ENCODE results near the gene DGLUCY.

DGLUCY gene

GRCh38 chr14:91271639-91272038 is 157.8 kb downstream of the DGLUCY start:
- H3K4me3 ChIP-seq (ENCODE audit: low read length), result no peak overlapping the region
- H3K56ac ChIP-seq (ENCODE audit: low read length), result no peak overlapping the region
- H2BK15ac ChIP-seq (replicated peaks; ENCODE audit: low read depth), result no peak overlapping the region
- H3K23ac ChIP-seq (ENCODE audit: low read length), result no peak overlapping the region
- no peak for DNase-seq
- no peaks in the 10 kb centered on the region for H3K79me2 ChIP-seq (ENCODE audit: control insufficient read depth, insufficient read depth, low read length)
- H3K9ac ChIP-seq (ENCODE audit: low read length), result no peak overlapping the region
- no CpG with 5 or more reads among the region's 9 CpGs for WGBS (ENCODE audit: extremely low coverage, insufficient coverage, low lambda C conversion rate)
- no peak overlapping the region for H2BK5ac ChIP-seq (ENCODE audit: low read length)
- no peak overlapping the region for H2AK5ac ChIP-seq (ENCODE audit: low read length)
- H3K4me1 ChIP-seq (ENCODE audit: control insufficient read depth, low read depth, low read length), result no peaks in the 10 kb centered on the region
- no peak overlapping the region for H4K8ac ChIP-seq (ENCODE audit: low read depth, low read length)
- no peaks in the 10 kb centered on the region for H3K79me1 ChIP-seq (ENCODE audit: low read length)
- H3K4ac ChIP-seq (ENCODE audit: low read depth, low read length), result no peak overlapping the region
- no peak overlapping the region for H2BK120ac ChIP-seq (ENCODE audit: low read depth, low read length)
- H3K27me3 ChIP-seq (ENCODE audit: insufficient read depth, low read length, poor library complexity), result no peaks in the 10 kb centered on the region
- H3K18ac ChIP-seq (ENCODE audit: low read length), result no peak overlapping the region
- no peak overlapping the region for H3K27ac ChIP-seq (ENCODE audit: low read depth, low read length)
- H4K5ac ChIP-seq (ENCODE audit: low read length), result no peak overlapping the region
- no peak overlapping the region for H3K4me2 ChIP-seq (ENCODE audit: low read length)
- H3K36me3 ChIP-seq (ENCODE audit: control insufficient read depth, insufficient read depth, low read length), result no peaks in the 10 kb centered on the region

GRCh38 chr14:91272341-91273272 is 158.7 kb downstream of the DGLUCY start:
- Histone ChIP-seq H3K4me2 (ENCODE audit: low read length) (no peak overlapping the region), H3K27ac (ENCODE audit: low read depth, low read length) (no peak overlapping the region), H3K79me1 (ENCODE audit: low read length) (no peaks in the 10 kb centered on the region), H3K23ac (ENCODE audit: low read length) (no peak overlapping the region), H3K79me2 (ENCODE audit: control insufficient read depth, insufficient read depth, low read length) (no peaks in the 10 kb centered on the region), H3K4ac (ENCODE audit: low read depth, low read length) (no peak overlapping the region), H3K4me1 (ENCODE audit: control insufficient read depth, low read depth, low read length) (no peaks in the 10 kb centered on the region), H2AK5ac (ENCODE audit: low read length) (no peak overlapping the region), H3K9ac (ENCODE audit: low read length) (no peak overlapping the region), H4K5ac (ENCODE audit: low read length) (no peak overlapping the region), H3K18ac (ENCODE audit: low read length) (no peak overlapping the region), H3K56ac (ENCODE audit: low read length) (no peak overlapping the region), H3K4me3 (ENCODE audit: low read length) (no peak overlapping the region), H2BK120ac (ENCODE audit: low read depth, low read length) (no peak overlapping the region), H3K27me3 (ENCODE audit: insufficient read depth, low read length, poor library complexity) (no peaks in the 10 kb centered on the region), H2BK15ac (replicated peaks; ENCODE audit: low read depth) (no peak overlapping the region), H4K8ac (ENCODE audit: low read depth, low read length) (no peak overlapping the region), H2BK5ac (ENCODE audit: low read length) (no peak overlapping the region), H3K36me3 (ENCODE audit: control insufficient read depth, insufficient read depth, low read length) (no peaks in the 10 kb centered on the region)
- no peak for DNase-seq
- WGBS (ENCODE audit: extremely low coverage, insufficient coverage, low lambda C conversion rate), result no CpG with 5 or more reads among the region's 43 CpGs

GRCh38 chr14:91273273-91273884 is 159.5 kb downstream of the DGLUCY start:
- H4K8ac ChIP-seq (ENCODE audit: low read depth, low read length), result no peak overlapping the region
- no peak overlapping the region for H2BK5ac ChIP-seq (ENCODE audit: low read length)
- H3K36me3 ChIP-seq (ENCODE audit: control insufficient read depth, insufficient read depth, low read length), result no peaks in the 10 kb centered on the region
- no CpG with 5 or more reads among the region's 27 CpGs for WGBS (ENCODE audit: extremely low coverage, insufficient coverage, low lambda C conversion rate)
- no peak overlapping the region for H3K56ac ChIP-seq (ENCODE audit: low read length)
- H3K4ac ChIP-seq (ENCODE audit: low read depth, low read length), result no peak overlapping the region
- no peak overlapping the region for H2BK120ac ChIP-seq (ENCODE audit: low read depth, low read length)
- no peaks in the 10 kb centered on the region for H3K4me1 ChIP-seq (ENCODE audit: control insufficient read depth, low read depth, low read length)
- no peak for DNase-seq
- no peak overlapping the region for H3K23ac ChIP-seq (ENCODE audit: low read length)
- no peak overlapping the region for H3K18ac ChIP-seq (ENCODE audit: low read length)
- no peaks in the 10 kb centered on the region for H3K79me2 ChIP-seq (ENCODE audit: control insufficient read depth, insufficient read depth, low read length)
- H2BK15ac ChIP-seq (replicated peaks; ENCODE audit: low read depth), result no peak overlapping the region
- no peak overlapping the region for H3K27ac ChIP-seq (ENCODE audit: low read depth, low read length)
- H3K4me3 ChIP-seq (ENCODE audit: low read length), result no peak overlapping the region
- H3K79me1 ChIP-seq (ENCODE audit: low read length), result no peaks in the 10 kb centered on the region
- H4K5ac ChIP-seq (ENCODE audit: low read length), result no peak overlapping the region
- H2AK5ac ChIP-seq (ENCODE audit: low read length), result no peak overlapping the region
- no peak overlapping the region for H3K4me2 ChIP-seq (ENCODE audit: low read length)
- H3K27me3 ChIP-seq (ENCODE audit: insufficient read depth, low read length, poor library complexity), result no peaks in the 10 kb centered on the region
- H3K9ac ChIP-seq (ENCODE audit: low read length), result no peak overlapping the region

- Histone ChIP-seq H3K4me2 (ENCODE audit: low read length) (no peak overlapping the region), H3K4me3 (ENCODE audit: low read length) (no peak overlapping the region), H3K4ac (ENCODE audit: low read depth, low read length) (no peak overlapping the region), H2AK5ac (ENCODE audit: low read length) (no peak overlapping the region), H3K36me3 (ENCODE audit: control insufficient read depth, insufficient read depth, low read length) (no peaks in the 10 kb centered on the region), H3K79me2 (ENCODE audit: control insufficient read depth, insufficient read depth, low read length) (no peaks in the 10 kb centered on the region), H2BK5ac (ENCODE audit: low read length) (no peak overlapping the region), H4K5ac (ENCODE audit: low read length) (no peak overlapping the region), H4K8ac (ENCODE audit: low read depth, low read length) (no peak overlapping the region), H3K56ac (ENCODE audit: low read length) (no peak overlapping the region), H3K9ac (ENCODE audit: low read length) (no peak overlapping the region), H3K27ac (ENCODE audit: low read depth, low read length) (no peak overlapping the region), H3K79me1 (ENCODE audit: low read length) (no peaks in the 10 kb centered on the region), H3K23ac (ENCODE audit: low read length) (no peak overlapping the region), H3K27me3 (ENCODE audit: insufficient read depth, low read length, poor library complexity) (no peaks in the 10 kb centered on the region), H2BK15ac (replicated peaks; ENCODE audit: low read depth) (no peak overlapping the region), H3K4me1 (ENCODE audit: control insufficient read depth, low read depth, low read length) (no peaks in the 10 kb centered on the region), H3K18ac (ENCODE audit: low read length) (no peak overlapping the region), H2BK120ac (ENCODE audit: low read depth, low read length) (no peak overlapping the region)
- DNase-seq, result no peak
- no CpG with 5 or more reads among the region's 13 CpGs for WGBS (ENCODE audit: extremely low coverage, insufficient coverage, low lambda C conversion rate)
Observed at GRCh38 chr14:91273885-91274273, 160.0 kb downstream of the DGLUCY start.

GRCh38 chr14:91274796-91275195 is 160.9 kb downstream of the DGLUCY start:
- Histone ChIP-seq H3K36me3 (ENCODE audit: control insufficient read depth, insufficient read depth, low read length) (peaks cover 1% of the 10 kb centered on the region), H2BK5ac (ENCODE audit: low read length) (no peak overlapping the region), H2BK15ac (replicated peaks; ENCODE audit: low read depth) (no peak overlapping the region), H3K4me2 (ENCODE audit: low read length) (no peak overlapping the region), H3K56ac (ENCODE audit: low read length) (no peak overlapping the region), H3K4me3 (ENCODE audit: low read length) (no peak overlapping the region), H3K23ac (ENCODE audit: low read length) (no peak overlapping the region), H3K27ac (ENCODE audit: low read depth, low read length) (no peak overlapping the region), H3K79me2 (ENCODE audit: control insufficient read depth, insufficient read depth, low read length) (no peaks in the 10 kb centered on the region), H3K27me3 (ENCODE audit: insufficient read depth, low read length, poor library complexity) (no peaks in the 10 kb centered on the region), H4K8ac (ENCODE audit: low read depth, low read length) (no peak overlapping the region), H2BK120ac (ENCODE audit: low read depth, low read length) (no peak overlapping the region), H4K5ac (ENCODE audit: low read length) (no peak overlapping the region), H3K79me1 (ENCODE audit: low read length) (no peaks in the 10 kb centered on the region), H3K4ac (ENCODE audit: low read depth, low read length) (no peak overlapping the region), H3K9ac (ENCODE audit: low read length) (no peak overlapping the region), H3K18ac (ENCODE audit: low read length) (no peak overlapping the region), H3K4me1 (ENCODE audit: control insufficient read depth, low read depth, low read length) (no peaks in the 10 kb centered on the region), H2AK5ac (ENCODE audit: low read length) (no peak overlapping the region)
- no peak for DNase-seq
- no CpG with 5 or more reads among the region's 9 CpGs for WGBS (ENCODE audit: extremely low coverage, insufficient coverage, low lambda C conversion rate)

All from mesendoderm (in vitro differentiated cells).